Measurements from ENCODE around the gene CCDC38. TPM values are rescaled to one million over a fixed set of nuclear protein-coding genes. Genes with fewer than 3 reads are reported as not detected.

Gene CCDC38
- total and polyA plus RNA-seq, 10 of the 15 experiments (the other 5 are each of a cell fraction or from before 2014, with no cell fraction given): 0.04 to 0.05 TPM; not detected in 8

DNA sequence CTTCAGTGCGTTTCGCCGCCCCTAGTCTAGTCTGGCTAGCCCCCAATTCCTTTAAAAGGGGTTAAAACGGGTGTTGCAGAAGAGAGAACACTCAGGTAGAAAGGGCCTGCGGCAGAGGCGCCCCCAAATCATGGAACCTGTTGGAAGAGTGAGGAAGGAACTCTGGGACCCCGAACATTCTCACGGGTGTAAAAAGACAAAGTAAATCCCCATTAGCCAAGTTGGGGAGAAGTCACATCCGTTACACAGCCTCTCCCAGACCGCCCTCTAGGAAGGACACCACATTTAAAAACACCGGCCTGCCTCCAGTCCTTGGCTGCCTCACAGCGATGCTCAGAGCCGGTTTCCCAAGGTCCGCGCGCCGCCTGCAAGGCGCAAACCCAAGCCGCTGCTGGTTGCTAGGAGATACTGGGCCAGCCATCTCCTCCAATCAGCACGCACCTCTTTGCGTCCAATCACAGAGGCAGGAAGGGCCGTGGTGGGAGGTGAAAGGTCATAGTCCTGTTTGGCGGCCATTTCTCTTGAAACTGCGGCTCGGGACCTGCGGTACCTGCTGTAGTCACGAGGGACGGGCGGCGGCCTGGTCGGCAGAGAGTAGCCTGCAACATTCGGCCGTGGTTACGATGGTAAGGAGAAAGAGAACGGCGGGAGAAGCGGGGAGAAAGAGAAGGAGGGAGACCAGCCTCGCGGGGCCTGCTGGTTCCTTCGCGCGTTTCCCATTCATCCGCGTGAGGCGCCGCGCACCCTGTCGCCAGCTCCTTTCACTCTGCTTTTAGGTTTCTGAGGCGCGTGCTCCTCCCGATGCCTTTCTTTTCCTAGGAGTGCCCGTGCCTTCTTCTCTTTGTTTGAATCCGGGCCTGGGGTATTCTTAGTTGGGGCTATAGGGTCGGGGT is 83.7 kb downstream of the CCDC38 start, which contains the start of gene SNRPF (continued):
- TF ChIP-seq, protein P1, sequence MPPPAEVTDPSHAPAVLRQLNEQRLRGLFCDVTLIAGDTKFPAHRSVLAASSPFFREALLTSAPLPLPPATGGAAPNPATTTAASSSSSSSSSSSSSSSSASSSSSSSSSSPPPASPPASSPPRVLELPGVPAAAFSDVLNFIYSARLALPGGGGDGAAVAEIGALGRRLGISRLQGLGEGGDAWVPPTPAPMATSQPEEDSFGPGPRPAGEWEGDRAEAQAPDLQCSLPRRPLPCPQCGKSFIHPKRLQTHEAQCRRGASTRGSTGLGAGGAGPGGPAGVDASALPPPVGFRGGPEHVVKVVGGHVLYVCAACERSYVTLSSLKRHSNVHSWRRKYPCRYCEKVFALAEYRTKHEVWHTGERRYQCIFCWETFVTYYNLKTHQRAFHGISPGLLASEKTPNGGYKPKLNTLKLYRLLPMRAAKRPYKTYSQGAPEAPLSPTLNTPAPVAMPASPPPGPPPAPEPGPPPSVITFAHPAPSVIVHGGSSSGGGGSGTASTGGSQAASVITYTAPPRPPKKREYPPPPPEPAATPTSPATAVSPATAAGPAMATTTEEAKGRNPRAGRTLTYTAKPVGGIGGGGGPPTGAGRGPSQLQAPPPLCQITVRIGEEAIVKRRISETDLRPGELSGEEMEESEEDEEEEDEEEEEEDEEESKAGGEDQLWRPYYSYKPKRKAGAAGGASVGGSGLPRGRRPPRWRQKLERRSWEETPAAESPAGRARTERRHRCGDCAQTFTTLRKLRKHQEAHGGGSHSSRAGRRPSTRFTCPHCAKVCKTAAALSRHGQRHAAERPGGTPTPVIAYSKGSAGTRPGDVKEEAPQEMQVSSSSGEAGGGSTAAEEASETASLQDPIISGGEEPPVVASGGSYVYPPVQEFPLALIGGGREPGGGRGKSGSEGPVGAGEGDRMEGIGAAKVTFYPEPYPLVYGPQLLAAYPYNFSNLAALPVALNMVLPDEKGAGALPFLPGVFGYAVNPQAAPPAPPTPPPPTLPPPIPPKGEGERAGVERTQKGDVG (CRISPR knock-in tag; IDR thresholded peaks at IDR 0.05): no peak
- TF ChIP-seq SUZ12 (IDR thresholded peaks at IDR 0.05; ENCODE audit: unreplicated experiment) (no peak), YBX1 (IDR thresholded peaks at IDR 0.05) (no peak), NFIC (IDR thresholded peaks at IDR 0.05; ENCODE audit: low read depth, low read length) (no peak), NFYB (IDR thresholded peaks at IDR 0.05; ENCODE audit: insufficient read depth, low read depth, low read length) (peak; percentile 94), SREBF1 (IDR thresholded peaks at IDR 0.05; ENCODE audit: low read length) (peak; percentile 77), HDGF (IDR thresholded peaks at IDR 0.05) (0 out of 2 replicates have a peak, but pooled peaks have one; percentile 62), TARDBP (IDR thresholded peaks at IDR 0.05; ENCODE audit: borderline replicate concordance) (no peak)
- TF ChIP-seq, protein P2, sequence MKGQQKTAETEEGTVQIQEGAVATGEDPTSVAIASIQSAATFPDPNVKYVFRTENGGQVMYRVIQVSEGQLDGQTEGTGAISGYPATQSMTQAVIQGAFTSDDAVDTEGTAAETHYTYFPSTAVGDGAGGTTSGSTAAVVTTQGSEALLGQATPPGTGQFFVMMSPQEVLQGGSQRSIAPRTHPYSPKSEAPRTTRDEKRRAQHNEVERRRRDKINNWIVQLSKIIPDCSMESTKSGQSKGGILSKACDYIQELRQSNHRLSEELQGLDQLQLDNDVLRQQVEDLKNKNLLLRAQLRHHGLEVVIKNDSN (IDR thresholded peaks at IDR 0.05; ENCODE audit: borderline replicate concordance, extremely low read length, insufficient read depth, low read depth, low read length): peak; percentile 38
- TF ChIP-seq, protein P3, sequence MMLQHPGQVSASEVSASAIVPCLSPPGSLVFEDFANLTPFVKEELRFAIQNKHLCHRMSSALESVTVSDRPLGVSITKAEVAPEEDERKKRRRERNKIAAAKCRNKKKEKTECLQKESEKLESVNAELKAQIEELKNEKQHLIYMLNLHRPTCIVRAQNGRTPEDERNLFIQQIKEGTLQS (IDR thresholded peaks at IDR 0.05; ENCODE audit: borderline replicate concordance, extremely low read depth, low read depth, low read length): no peak
- TF ChIP-seq, protein P4, sequence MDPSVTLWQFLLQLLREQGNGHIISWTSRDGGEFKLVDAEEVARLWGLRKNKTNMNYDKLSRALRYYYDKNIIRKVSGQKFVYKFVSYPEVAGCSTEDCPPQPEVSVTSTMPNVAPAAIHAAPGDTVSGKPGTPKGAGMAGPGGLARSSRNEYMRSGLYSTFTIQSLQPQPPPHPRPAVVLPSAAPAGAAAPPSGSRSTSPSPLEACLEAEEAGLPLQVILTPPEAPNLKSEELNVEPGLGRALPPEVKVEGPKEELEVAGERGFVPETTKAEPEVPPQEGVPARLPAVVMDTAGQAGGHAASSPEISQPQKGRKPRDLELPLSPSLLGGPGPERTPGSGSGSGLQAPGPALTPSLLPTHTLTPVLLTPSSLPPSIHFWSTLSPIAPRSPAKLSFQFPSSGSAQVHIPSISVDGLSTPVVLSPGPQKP (IDR thresholded peaks at IDR 0.05; ENCODE audit: low read depth, low read length): no peak
- TF ChIP-seq, protein P5, sequence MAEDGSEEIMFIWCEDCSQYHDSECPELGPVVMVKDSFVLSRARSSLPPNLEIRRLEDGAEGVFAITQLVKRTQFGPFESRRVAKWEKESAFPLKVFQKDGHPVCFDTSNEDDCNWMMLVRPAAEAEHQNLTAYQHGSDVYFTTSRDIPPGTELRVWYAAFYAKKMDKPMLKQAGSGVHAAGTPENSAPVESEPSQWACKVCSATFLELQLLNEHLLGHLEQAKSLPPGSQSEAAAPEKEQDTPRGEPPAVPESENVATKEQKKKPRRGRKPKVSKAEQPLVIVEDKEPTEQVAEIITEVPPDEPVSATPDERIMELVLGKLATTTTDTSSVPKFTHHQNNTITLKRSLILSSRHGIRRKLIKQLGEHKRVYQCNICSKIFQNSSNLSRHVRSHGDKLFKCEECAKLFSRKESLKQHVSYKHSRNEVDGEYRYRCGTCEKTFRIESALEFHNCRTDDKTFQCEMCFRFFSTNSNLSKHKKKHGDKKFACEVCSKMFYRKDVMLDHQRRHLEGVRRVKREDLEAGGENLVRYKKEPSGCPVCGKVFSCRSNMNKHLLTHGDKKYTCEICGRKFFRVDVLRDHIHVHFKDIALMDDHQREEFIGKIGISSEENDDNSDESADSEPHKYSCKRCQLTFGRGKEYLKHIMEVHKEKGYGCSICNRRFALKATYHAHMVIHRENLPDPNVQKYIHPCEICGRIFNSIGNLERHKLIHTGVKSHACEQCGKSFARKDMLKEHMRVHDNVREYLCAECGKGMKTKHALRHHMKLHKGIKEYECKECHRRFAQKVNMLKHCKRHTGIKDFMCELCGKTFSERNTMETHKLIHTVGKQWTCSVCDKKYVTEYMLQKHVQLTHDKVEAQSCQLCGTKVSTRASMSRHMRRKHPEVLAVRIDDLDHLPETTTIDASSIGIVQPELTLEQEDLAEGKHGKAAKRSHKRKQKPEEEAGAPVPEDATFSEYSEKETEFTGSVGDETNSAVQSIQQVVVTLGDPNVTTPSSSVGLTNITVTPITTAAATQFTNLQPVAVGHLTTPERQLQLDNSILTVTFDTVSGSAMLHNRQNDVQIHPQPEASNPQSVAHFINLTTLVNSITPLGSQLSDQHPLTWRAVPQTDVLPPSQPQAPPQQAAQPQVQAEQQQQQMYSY (CRISPR knock-in tag; IDR thresholded peaks at IDR 0.05): no peak

Measured in GM12878 (cell line).